A549 treated with DMSO at 1 μM for 4 hours (cell line): ENCODE data around the gene NBPF12. TPM values are rescaled to one million over a fixed set of nuclear protein-coding genes. Genes with fewer than 3 reads are reported as not detected.

Experiments
- total RNA-seq: library from RNA; stranded (reverse); fragments of 200-300 nt; extraction: Qiagen RNA extraction; gene quantifications from 5 replicates; pipeline ENCODE4 v1.2.3, GENCODE V29; 2022; ENCODE audit warnings: low read depth

NBPF12 gene, protein sequence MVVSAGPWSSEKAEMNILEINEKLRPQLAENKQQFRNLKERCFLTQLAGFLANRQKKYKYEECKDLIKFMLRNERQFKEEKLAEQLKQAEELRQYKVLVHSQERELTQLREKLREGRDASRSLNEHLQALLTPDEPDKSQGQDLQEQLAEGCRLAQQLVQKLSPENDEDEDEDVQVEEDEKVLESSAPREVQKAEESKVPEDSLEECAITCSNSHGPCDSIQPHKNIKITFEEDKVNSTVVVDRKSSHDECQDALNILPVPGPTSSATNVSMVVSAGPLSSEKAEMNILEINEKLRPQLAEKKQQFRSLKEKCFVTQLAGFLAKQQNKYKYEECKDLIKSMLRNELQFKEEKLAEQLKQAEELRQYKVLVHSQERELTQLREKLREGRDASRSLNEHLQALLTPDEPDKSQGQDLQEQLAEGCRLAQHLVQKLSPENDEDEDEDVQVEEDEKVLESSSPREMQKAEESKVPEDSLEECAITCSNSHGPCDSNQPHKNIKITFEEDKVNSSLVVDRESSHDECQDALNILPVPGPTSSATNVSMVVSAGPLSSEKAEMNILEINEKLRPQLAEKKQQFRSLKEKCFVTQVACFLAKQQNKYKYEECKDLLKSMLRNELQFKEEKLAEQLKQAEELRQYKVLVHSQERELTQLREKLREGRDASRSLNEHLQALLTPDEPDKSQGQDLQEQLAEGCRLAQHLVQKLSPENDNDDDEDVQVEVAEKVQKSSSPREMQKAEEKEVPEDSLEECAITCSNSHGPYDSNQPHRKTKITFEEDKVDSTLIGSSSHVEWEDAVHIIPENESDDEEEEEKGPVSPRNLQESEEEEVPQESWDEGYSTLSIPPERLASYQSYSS (N-terminal part only)
- total RNA-seq, result 5.2 to 7.4 TPM (median 7.0 TPM) in 5 replicates

DNA sequence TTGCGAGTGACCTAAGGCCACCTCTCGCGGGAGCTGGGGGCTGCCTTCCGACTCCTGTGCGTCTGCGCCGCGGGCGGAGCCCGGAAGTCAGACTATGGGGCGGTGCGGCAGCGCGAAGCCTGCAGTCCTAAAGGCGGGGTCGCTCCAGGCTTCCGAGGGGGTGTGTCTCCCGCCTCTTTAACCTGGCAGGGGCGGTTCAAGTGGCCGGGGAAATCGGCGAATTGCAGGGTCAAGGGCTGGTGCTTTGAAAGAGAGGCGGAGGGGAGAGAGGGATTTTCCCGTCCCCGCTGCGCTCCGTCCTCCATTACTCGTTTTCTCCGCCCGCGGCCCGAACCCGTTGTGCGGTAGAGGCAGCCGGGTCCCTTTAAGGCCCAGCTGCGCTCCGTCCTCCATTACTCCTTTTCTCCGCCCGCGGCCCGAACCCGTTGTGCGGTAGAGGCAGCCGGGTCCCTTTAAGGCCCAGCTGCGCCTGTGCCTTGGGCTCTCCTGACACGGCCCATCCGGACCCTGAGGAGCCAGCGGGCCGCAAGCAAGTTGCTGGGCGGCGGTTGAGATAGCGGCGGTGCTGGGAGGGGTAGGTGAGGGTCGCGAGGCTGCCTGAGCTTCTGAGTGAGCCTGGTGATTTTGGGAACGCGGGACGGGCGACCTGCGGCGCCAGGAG lies at the start of gene NBPF12:
NBPF12 (plus strand) TSS at position 83 of the 661 bp plus-strand sequence. CDS start 21,820 bp downstream, outside the sequence.

Other genes with a start within 250 kb of the NBPF12 start
- gene PRKAB2, start 234.1 kb downstream of the NBPF12 start, total RNA-seq, result 11.7 to 14.9 TPM (median 13.5 TPM) in 5 replicates